KMS-11 (cell line): ENCODE results near the gene CDK14.

ENCODE experiments used
- H2AFZ ChIP-seq: fragments of 200-600 bp; sonication (generic); 2 replicates; pipeline ENCODE4 v1.6.1; 2016; ENCODE audit warnings: antibody characterized with exemption, mixed run types, low read depth
- H3K27ac ChIP-seq: fragments of 200-600 bp; sonication (generic); 2 replicates; pipeline ENCODE4 v1.6.1; 2016; ENCODE audit warnings: mild to moderate bottlenecking, mixed run types
- H3K27me3 ChIP-seq: fragments of 200-600 bp; sonication (generic); 2 replicates; pipeline ENCODE4 v1.6.1; 2017; ENCODE audit warnings: mild to moderate bottlenecking, low read depth, mixed run types, moderate library complexity; ENCODE audit not compliant: insufficient read depth
- H3K36me3 ChIP-seq: fragments of 200-600 bp; sonication (generic); 2 replicates; pipeline ENCODE4 v1.6.1; 2017; ENCODE audit warnings: mild to moderate bottlenecking, mixed run types; ENCODE audit not compliant: insufficient read depth
- H3K4me1 ChIP-seq: fragments of 200-600 bp; sonication (generic); 2 replicates; pipeline ENCODE4 v1.6.1; 2016; ENCODE audit warnings: mild to moderate bottlenecking, low read depth, mixed run types; ENCODE audit not compliant: poor library complexity, severe bottlenecking
- H3K4me2 ChIP-seq: fragments of 200-600 bp; sonication (generic); 2 replicates; pipeline ENCODE4 v1.7.0; 2016; ENCODE audit warnings: mild to moderate bottlenecking, mixed run types
- H3K4me3 ChIP-seq: fragments of 200-600 bp; sonication (generic); IDR thresholded peaks from 2 replicates; pipeline ENCODE4 v1.6.1; 2017; ENCODE audit warnings: low read depth, low read length, mixed read lengths; ENCODE audit not compliant: insufficient read depth
- H3K79me2 ChIP-seq: fragments of 200-600 bp; sonication (generic); 2 replicates; pipeline ENCODE4 v1.6.1; 2016; ENCODE audit warnings: low read depth, mixed run types; ENCODE audit not compliant: insufficient read depth
- H3K9ac ChIP-seq: fragments of 200-600 bp; sonication (generic); 2 replicates; pipeline ENCODE4 v1.6.1; 2016; ENCODE audit warnings: mild to moderate bottlenecking, mixed run types
- H4K20me1 ChIP-seq: fragments of 200-600 bp; sonication (generic); 2 replicates; pipeline ENCODE4 v1.6.1; 2016; ENCODE audit warnings: mild to moderate bottlenecking, mixed run types; ENCODE audit not compliant: insufficient read depth
- TF ChIP-seq, protein P1 (sequence below): fragments of 200-600 bp; sonication (generic); conservative IDR thresholded peaks from 2 replicates; pipeline ENCODE4 v1.6.1; 2017; ENCODE audit warnings: low read depth, mild to moderate bottlenecking, antibody characterized with exemption, low read length, moderate library complexity, mixed read lengths

CDK14 gene

GRCh38 chr7:91033574-91033973, 437.5 kb downstream of the CDK14 start:
- no peak overlapping the region for H3K9ac ChIP-seq
- H3K4me2 ChIP-seq = no peak overlapping the region
- H4K20me1 ChIP-seq = no peaks in the 10 kb centered on the region
- H2AFZ ChIP-seq = no peak overlapping the region
- H3K27ac ChIP-seq = peak overlapping the region; percentile 19; the same call in 1 of the 2 replicates
- H3K36me3 ChIP-seq = peaks cover 4% of the 10 kb centered on the region; the same call in 1 of the 2 replicates
- peaks cover 40% of the 10 kb centered on the region for H3K4me1 ChIP-seq
- H3K4me3 ChIP-seq = no peak overlapping the region
- H3K79me2 ChIP-seq = peaks cover 9% of the 10 kb centered on the region; the same call in 1 of the 2 replicates
- TF ChIP-seq, protein P1, sequence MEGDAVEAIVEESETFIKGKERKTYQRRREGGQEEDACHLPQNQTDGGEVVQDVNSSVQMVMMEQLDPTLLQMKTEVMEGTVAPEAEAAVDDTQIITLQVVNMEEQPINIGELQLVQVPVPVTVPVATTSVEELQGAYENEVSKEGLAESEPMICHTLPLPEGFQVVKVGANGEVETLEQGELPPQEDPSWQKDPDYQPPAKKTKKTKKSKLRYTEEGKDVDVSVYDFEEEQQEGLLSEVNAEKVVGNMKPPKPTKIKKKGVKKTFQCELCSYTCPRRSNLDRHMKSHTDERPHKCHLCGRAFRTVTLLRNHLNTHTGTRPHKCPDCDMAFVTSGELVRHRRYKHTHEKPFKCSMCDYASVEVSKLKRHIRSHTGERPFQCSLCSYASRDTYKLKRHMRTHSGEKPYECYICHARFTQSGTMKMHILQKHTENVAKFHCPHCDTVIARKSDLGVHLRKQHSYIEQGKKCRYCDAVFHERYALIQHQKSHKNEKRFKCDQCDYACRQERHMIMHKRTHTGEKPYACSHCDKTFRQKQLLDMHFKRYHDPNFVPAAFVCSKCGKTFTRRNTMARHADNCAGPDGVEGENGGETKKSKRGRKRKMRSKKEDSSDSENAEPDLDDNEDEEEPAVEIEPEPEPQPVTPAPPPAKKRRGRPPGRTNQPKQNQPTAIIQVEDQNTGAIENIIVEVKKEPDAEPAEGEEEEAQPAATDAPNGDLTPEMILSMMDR = no peak
- H3K27me3 ChIP-seq = no peaks in the 10 kb centered on the region

GRCh38 chr7:91034459-91035368, 438.6 kb downstream of the CDK14 start:
- H3K36me3 ChIP-seq = peaks cover 4% of the 10 kb centered on the region; the same call in 1 of the 2 replicates
- H3K4me2 ChIP-seq = no peak overlapping the region
- H2AFZ ChIP-seq = no peak overlapping the region
- H3K79me2 ChIP-seq = no peaks in the 10 kb centered on the region; the same call in 1 of the 2 replicates
- peaks cover 30% of the 10 kb centered on the region for H3K4me1 ChIP-seq
- no peak overlapping the region for H3K9ac ChIP-seq
- H3K4me3 ChIP-seq = no peak overlapping the region
- H3K27ac ChIP-seq = no peak overlapping the region
- TF ChIP-seq, protein P1 = peak; percentile 90
- H3K27me3 ChIP-seq = no peaks in the 10 kb centered on the region
- H4K20me1 ChIP-seq = no peaks in the 10 kb centered on the region

DNA sequence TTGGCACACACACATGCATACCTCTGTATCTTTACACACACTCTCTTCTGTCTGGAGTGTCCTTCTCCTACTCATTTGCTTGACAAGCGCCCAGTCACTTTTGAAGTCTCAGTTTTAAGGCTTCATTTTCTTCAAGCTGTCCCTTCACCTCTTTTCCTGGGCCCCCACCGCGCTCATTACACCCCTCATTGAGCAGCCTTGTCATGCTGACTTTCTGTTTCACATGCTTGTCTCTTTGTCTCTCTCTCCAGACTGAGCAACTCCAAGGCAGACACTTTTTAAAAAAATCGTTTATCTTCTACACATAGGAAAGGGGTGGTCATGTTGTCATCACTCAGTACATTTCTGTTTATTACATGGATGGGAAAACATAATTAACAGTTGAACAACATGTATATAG, 442.9 kb downstream of the CDK14 start:
- Histone ChIP-seq H3K4me1 (peaks cover 8% of the 10 kb centered on the region), H2AFZ (no peak overlapping the region), H4K20me1 (no peaks in the 10 kb centered on the region), H3K79me2 (no peaks in the 10 kb centered on the region), H3K4me2 (no peak overlapping the region), H3K4me3 (no peak overlapping the region), H3K36me3 (peaks cover 3% of the 10 kb centered on the region; the same call in 1 of the 2 replicates), H3K9ac (no peak overlapping the region), H3K27me3 (no peaks in the 10 kb centered on the region), H3K27ac (no peak overlapping the region)
- TF ChIP-seq, protein P1 = no peak

DNA sequence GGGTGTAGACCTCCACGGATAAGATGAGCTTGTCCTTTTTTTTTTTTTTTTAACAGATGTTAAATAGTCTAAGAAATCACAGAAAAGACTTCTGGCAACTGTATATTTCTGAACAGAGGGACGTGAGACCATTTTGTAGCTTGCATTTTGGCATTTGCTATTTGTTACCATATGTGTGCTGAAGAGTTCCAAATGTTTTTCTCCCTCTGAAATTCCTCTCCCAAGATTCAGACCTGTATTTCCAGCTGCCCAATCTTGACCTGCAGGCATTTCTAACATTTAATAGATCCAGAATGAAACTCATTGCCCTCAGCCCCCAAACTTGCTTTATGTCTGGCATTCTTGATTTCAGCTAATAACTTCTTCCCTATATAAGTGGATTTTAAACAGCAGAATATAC, 445.0 kb downstream of the CDK14 start:
- TF ChIP-seq, protein P1 = no peak
- Histone ChIP-seq H4K20me1 (no peaks in the 10 kb centered on the region), H3K79me2 (no peaks in the 10 kb centered on the region), H3K4me2 (no peak overlapping the region), H3K36me3 (0 out of 2 replicates have a peak, but pooled peaks cover 5% of the 10 kb centered on the region), H3K27ac (no peak overlapping the region), H3K27me3 (no peaks in the 10 kb centered on the region), H3K4me1 (peaks cover 4% of the 10 kb centered on the region), H2AFZ (no peak overlapping the region), H3K4me3 (no peak overlapping the region), H3K9ac (no peak overlapping the region)
